HG02571 (cell line): Measurements from ENCODE around the gene MYLK4.
A peak's percentile ranks its signal among the peaks of the same experiment; 100 is the strongest.

ENCODE experiments used
- ATAC-seq: cut with Tn5 transposase; IDR thresholded peaks from one replicate; pipeline ENCODE4 v1.9.1; 2021; ENCODE audit warnings: mild to moderate bottlenecking, moderate library complexity; ENCODE audit not compliant: unreplicated experiment

The MYLK4 gene

GRCh38 chr6:2665146-2666070 lies 85.3 kb downstream of the MYLK4 start:
- no peak for ATAC-seq

DNA sequence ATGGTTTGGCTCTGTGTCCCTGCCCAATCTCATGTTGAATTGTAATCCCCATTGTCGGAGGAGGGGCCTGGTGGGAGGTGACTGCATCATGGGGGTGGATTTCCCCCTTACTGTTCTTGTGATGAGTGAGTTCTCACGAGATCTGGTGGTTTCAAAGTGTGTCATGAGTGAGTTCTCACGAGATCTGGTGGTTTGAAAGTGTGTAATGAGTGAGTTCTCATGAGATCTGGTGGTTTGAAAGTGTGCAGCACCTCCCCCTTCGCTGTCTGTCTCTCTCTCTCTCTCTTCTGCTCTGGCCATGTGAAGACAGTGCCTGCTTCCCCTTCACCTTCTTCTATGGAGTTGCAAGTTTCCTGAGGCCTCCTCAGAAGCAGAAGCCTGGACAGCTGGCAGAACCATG lies 87.6 kb downstream of the MYLK4 start:
- no peak for ATAC-seq

GRCh38 chr6:2661651-2662050 lies 89.1 kb downstream of the MYLK4 start:
- no peak for ATAC-seq

GRCh38 chr6:2659882-2660281 lies 90.8 kb downstream of the MYLK4 start:
- ATAC-seq, result no peak

DNA sequence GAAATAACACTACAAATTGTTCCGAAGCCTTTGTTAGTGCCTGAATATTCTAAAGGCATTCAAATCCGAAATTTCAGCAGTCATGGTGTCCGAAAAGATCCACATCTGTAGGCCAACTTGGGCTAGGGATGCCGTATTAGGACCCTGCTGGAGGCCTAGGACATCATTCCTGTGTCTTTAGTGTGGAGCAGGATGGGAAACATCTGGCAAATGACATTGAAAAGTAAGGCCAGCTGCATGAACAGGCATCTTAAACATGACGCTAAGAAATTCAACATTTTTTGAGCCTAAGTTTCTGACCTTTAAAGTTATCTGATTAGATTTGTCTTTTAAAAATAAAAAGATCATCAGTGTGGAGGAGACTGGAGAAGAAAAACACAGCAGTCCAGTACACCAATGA lies 91.3 kb downstream of the MYLK4 start:
- no peak for ATAC-seq

DNA sequence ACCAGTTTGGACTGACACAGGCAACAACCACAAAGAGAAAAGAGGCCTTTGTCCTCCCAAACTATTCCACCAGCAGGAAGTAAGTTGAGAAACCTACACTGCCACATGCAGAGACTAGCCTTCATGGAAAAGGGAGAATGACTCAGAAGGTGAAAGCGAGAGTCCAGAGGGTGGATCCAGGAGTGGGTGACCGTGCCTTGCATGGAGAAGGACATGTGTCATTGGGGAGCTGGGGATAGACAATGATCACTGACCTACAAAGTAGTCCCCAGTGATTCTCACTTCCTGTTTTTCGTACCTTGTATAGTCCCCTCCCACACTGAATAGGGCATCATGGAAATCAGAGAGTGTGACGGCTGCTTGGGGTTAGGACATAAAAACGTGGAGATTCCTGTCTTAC lies 91.9 kb downstream of the MYLK4 start:
- peak; percentile 82 for ATAC-seq

DNA sequence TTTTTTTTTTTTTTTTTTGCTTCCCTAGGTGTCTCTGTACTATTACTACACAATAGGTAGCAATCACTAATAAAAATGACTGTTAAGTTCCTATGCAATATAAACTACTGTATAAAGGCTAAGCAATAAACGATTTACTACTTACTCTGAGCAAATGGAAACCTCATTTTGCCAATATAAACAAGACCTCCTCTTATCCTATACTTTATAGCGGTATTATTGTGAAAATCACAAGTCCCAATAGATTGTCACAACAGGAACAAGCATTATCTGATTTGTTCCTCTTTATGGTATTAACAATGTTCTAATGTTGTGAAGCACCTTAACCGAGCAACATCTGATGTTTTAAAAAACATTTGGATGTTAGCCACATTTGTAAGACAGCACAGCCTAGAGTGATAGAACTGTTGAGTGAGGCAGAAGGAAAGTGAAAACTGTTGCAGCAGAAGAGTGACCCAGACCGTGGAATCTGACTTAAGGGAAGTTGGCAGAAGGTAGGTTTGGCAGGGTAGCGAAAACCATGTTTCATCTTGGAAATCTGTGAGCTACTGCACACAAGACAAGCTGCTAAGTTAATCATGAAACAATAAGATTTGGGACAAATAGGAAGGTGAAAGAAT lies 94.2 kb downstream of the MYLK4 start:
- ATAC-seq, result no peak

- no peak for ATAC-seq
Observed at GRCh38 chr6:2655844-2656433, 94.8 kb downstream of the MYLK4 start.

DNA sequence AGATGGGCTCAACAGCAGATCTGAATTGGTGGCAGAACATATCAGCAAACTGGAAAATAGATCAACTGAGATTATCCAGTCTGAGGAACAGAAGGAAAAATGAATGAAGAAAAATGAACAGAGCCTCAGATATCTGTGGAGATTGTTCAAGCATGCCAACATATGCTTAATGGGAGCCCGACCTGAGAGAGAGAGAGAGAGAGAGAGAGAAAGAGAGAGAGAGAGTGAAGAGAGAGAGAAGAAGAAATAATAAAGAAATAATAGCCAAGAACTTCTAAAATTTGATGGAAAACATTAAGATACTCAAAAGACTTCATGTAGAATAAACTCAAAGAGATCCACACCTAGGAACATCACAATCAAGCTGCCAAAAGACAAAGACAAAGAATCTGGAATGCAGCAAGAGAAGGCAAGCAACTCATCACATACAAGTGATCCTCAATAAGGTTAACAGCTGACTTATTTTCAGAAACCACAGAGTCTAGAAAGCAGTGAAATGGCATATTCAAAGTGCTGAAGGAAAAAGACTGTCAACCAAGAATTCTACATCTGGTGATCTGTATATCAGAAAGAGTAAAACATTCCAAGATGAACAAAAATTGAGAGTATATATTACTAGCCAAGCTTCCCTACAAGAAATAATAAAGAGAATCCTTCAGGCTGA lies 97.2 kb downstream of the MYLK4 start:
- ATAC-seq, result no peak

DNA sequence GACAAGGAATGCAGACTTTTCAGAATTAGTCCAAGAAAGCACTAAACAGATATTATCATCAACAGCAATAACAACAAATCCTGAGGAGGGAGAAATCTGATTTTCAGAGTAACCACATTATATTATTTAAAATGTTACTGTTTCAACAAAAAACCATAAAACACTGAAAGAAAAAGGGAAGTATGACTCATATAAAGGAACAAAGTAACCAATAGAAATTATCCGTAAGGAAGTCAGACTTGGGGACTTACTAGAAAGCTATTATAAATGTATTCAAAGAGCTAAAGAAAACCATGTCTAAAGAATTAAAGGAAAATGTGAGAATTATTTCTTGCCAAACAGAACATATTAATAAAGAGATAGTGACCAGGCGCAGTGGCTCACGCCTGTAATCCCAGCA lies 98.1 kb downstream of the MYLK4 start:
- ATAC-seq, result no peak

- ATAC-seq, result no peak
Observed at GRCh38 chr6:2651961-2652360, 98.8 kb downstream of the MYLK4 start.

- no peak for ATAC-seq
Observed at GRCh38 chr6:2651536-2651935, 99.2 kb downstream of the MYLK4 start.

GRCh38 chr6:2646346-2646745 lies 104.4 kb downstream of the MYLK4 start:
- no peak for ATAC-seq

GRCh38 chr6:2643935-2644539 lies 106.7 kb downstream of the MYLK4 start:
- no peak for ATAC-seq

DNA sequence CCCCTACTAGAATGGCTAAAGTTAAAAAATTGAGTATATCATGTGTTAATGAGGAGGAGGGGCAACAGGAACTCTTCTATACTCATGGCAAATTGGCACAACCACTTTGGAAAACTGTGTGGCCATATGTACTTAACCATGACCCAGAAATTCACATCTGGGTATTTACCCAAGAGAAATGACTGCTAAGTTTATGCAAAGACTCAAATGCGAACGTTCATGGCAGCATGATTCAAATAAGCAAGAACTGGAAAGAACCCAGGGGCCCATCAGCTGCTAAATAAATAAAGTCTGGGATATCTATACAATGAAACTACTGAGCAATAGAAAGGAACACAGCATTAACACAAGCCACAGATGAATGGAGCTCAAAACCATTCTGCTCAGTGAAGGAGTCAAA lies 107.6 kb downstream of the MYLK4 start:
- ATAC-seq, result no peak

DNA sequence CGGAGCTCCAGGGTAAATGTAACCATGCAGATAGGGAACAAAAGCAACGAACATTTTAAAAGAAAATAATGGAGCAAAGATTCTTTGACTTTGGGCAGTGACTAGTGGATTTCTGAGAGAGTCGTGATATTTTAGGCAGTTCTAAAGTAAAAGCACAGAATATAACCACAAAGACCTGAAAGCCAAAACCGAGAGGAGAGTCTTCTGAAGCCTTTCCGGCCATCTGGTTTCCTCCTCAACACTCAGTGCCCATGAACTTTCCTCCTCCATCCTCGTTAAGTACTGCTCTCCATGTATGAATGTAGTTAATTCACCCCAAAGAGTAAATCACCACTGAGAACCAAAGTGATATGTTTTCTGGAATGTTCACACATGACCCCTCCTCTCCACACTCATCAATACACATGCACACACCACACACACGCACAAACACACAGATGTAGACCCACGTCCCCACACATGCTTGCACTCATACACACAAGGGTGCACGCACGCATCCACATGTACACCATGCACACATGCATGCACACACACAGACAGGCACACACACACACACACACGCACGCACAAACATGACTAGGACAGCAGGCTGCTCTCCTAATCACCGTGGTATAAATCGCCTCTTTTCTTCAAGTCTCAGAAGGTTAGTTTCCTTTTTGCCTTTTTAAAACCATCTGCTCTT lies 109.5 kb downstream of the MYLK4 start:
- no peak for ATAC-seq

GRCh38 chr6:2640551-2640950 lies 110.2 kb downstream of the MYLK4 start:
- no peak for ATAC-seq

GRCh38 chr6:2639896-2640295 lies 110.8 kb downstream of the MYLK4 start:
- no peak for ATAC-seq

- no peak for ATAC-seq
Observed at GRCh38 chr6:2639167-2639566, 111.6 kb downstream of the MYLK4 start.

DNA sequence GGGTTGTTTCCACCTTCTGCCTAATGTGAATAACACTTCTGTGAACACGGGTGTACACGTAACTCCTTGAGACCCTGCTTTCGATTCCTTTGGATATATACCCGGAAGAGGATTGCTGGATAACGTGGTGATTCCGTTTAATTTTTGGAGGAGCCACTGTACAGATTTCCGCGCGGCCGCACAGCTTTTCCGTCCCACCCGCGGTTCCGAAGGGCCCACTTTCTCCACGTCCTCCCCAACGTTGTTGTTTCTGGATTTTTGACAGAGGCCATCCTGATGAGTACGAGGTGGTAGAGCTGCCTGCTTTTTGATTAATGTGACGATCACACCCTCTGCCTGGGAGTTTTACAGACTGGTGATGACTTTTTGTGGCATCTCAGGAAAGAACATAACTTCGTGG lies 114.0 kb downstream of the MYLK4 start:
- no peak for ATAC-seq

DNA sequence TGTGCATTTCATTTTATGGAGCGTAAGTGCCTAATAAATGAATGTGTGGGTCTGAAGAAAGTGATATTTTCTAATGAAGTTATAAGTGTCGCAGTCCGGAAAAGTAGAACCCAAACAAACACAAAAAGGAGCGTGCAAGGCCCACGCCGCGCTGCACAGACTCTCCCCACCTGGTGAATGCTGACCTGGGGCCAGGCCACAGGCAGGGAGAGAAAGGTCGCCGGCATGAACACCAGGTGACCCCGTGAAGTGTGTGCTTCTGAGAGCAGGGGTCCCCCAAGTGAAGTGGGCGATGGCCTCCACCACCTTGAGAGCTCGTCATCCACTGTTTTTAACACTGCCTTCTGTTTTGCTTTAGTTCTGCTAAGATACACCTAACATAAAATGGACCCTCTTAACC lies 114.8 kb downstream of the MYLK4 start:
- ATAC-seq, result no peak
